ENCODE measurements around the gene MESD. TPM values are rescaled to one million over a fixed set of nuclear protein-coding genes. Genes with fewer than 3 reads are reported as not detected.

Gene MESD
- total and polyA plus RNA-seq, 8 donors = 24.2 to 44.1 (median 42.7) TPM

- ATAC-seq (no peak), DNase-seq (no peak)
- H3K4me3 ChIP-seq = no peak overlapping the region
- peak overlapping the region in 1 of 2 donors; percentile 24 for H3K27ac ChIP-seq
- no peaks in the 10 kb centered on the region for H3K27me3 ChIP-seq
- no peak for TF ChIP-seq CTCF (IDR thresholded peaks at IDR 0.05)
- peaks cover 5 to 33% of the 10 kb centered on the region in 2 donors for H3K4me1 ChIP-seq
- H3K9me3 ChIP-seq = no peaks in the 10 kb centered on the region
- intact Hi-C loops (cut with DNase I) = no loop called here
- H3K36me3 ChIP-seq = no peaks in the 10 kb centered on the region
Measured at GRCh38 chr15:81033508-81033907, 43.9 kb upstream of the MESD start.

- Histone ChIP-seq H3K4me3 (no peak overlapping the region), H3K27ac (no peak overlapping the region), H3K9me3 (no peaks in the 10 kb centered on the region), H3K4me1 (peaks cover 5 to 30% of the 10 kb centered on the region in 2 donors), H3K36me3 (no peaks in the 10 kb centered on the region), H3K27me3 (no peaks in the 10 kb centered on the region)
- ATAC-seq (no peak), DNase-seq (no peak)
- intact Hi-C loops (cut with DNase I) = no loop called here
- no peak for TF ChIP-seq CTCF (IDR thresholded peaks at IDR 0.05)
Measured at GRCh38 chr15:81032818-81033217, 43.2 kb upstream of the MESD start.

GRCh38 chr15:81032355-81032754 is 42.7 kb upstream of the MESD start:
- DNase-seq = no peak
- intact Hi-C loops (cut with DNase I) = no loop called here
- no peak for ATAC-seq
- Histone ChIP-seq H3K4me1 (peaks cover 5 to 30% of the 10 kb centered on the region in 2 donors), H3K36me3 (no peaks in the 10 kb centered on the region), H3K9me3 (no peaks in the 10 kb centered on the region), H3K4me3 (no peak overlapping the region), H3K27me3 (no peaks in the 10 kb centered on the region), H3K27ac (no peak overlapping the region)
- no peak for TF ChIP-seq CTCF (IDR thresholded peaks at IDR 0.05)

- TF ChIP-seq CTCF (IDR thresholded peaks at IDR 0.05) = no peak
- DNase-seq = no peak
- no peaks in the 10 kb centered on the region for H3K9me3 ChIP-seq
- no peak overlapping the region for H3K27ac ChIP-seq
- no peaks in the 10 kb centered on the region for H3K36me3 ChIP-seq
- no peak for ATAC-seq
- intact Hi-C loops (cut with DNase I) = no loop called here
- H3K4me1 ChIP-seq = peaks cover 5 to 42% of the 10 kb centered on the region in 2 donors
- H3K27me3 ChIP-seq = no peaks in the 10 kb centered on the region
- no peak overlapping the region for H3K4me3 ChIP-seq
Measured at GRCh38 chr15:81031203-81031602, 41.6 kb upstream of the MESD start.

GRCh38 chr15:81030301-81030750 is 40.7 kb upstream of the MESD start:
- Histone ChIP-seq H3K27ac (peak overlapping the region in 1 of 2 donors; percentile 69), H3K9me3 (no peaks in the 10 kb centered on the region), H3K4me3 (no peak overlapping the region), H3K36me3 (no peaks in the 10 kb centered on the region), H3K27me3 (no peaks in the 10 kb centered on the region), H3K4me1 (peaks cover 5 to 48% of the 10 kb centered on the region in 2 donors)
- no peak for DNase-seq
- no peak for ATAC-seq
- TF ChIP-seq CTCF (IDR thresholded peaks at IDR 0.05) = no peak
- intact Hi-C loops (cut with DNase I) = no loop called here
